ENCODE results near the gene MANBA.
"Not testable (repeated sequence)": the region's sequence is repeated elsewhere in the genome, so short reads cannot be mapped to it uniquely, and the experiment has no call there.

The MANBA gene

GRCh38 chr4:102730968-102731533 is 29.7 kb downstream of the MANBA start:
- Histone ChIP-seq H3K27me3 (ENCODE audit: low read depth, low read length) (no peaks in the 10 kb centered on the region), H3K27ac (ENCODE audit: low read length) (no peak overlapping the region), H3K79me2 (ENCODE audit: low read length) (peaks cover 42% of the 10 kb centered on the region), H4K20me1 (ENCODE audit: insufficient read depth, low read length) (peaks cover 43% of the 10 kb centered on the region), H3K9me3 (ENCODE audit: insufficient read depth, low read length) (no peaks in the 10 kb centered on the region), H2AFZ (ENCODE audit: low read depth, low read length) (no peak overlapping the region), H3K4me1 (ENCODE audit: low read length) (peaks cover 6% of the 10 kb centered on the region; the same call in 1 of the 2 replicates), H3K36me3 (replicated peaks; ENCODE audit: low read depth, low read length) (peaks cover 27% of the 10 kb centered on the region), H3K4me2 (ENCODE audit: low read length) (no peak overlapping the region), H3K9ac (ENCODE audit: low read length) (no peak overlapping the region), H3K4me3 (ENCODE audit: low read length) (no peak overlapping the region)
- TF ChIP-seq CTCF (IDR thresholded peaks at IDR 0.05; ENCODE audit: low read depth, low read length) (no peak), EZH2phosphoT487 (IDR thresholded peaks at IDR 0.05; ENCODE audit: low read depth) (no peak)

GRCh38 chr4:102729486-102729885 is 31.3 kb downstream of the MANBA start:
- H3K79me2 ChIP-seq (ENCODE audit: low read length): peaks cover 28% of the 10 kb centered on the region
- H2AFZ ChIP-seq (ENCODE audit: low read depth, low read length); H3K27ac ChIP-seq (ENCODE audit: low read length); H3K4me3 ChIP-seq (ENCODE audit: low read length); H3K9ac ChIP-seq (ENCODE audit: low read length); H3K4me2 ChIP-seq (ENCODE audit: low read length); H3K4me1 ChIP-seq (ENCODE audit: low read length); H3K27me3 ChIP-seq (ENCODE audit: low read depth, low read length); H3K9me3 ChIP-seq (ENCODE audit: insufficient read depth, low read length): not testable (repeated sequence)
- peaks cover 27% of the 10 kb centered on the region for H3K36me3 ChIP-seq (replicated peaks; ENCODE audit: low read depth, low read length)
- peaks cover 27% of the 10 kb centered on the region; the same call in 1 of the 2 replicates for H4K20me1 ChIP-seq (ENCODE audit: insufficient read depth, low read length)

- H3K27me3 ChIP-seq (ENCODE audit: low read depth, low read length); H2AFZ ChIP-seq (ENCODE audit: low read depth, low read length); H3K4me3 ChIP-seq (ENCODE audit: low read length); H3K27ac ChIP-seq (ENCODE audit: low read length); H3K4me2 ChIP-seq (ENCODE audit: low read length); H3K9me3 ChIP-seq (ENCODE audit: insufficient read depth, low read length); H3K9ac ChIP-seq (ENCODE audit: low read length); H3K4me1 ChIP-seq (ENCODE audit: low read length): not testable (repeated sequence)
- Histone ChIP-seq H3K79me2 (ENCODE audit: low read length) (peaks cover 12% of the 10 kb centered on the region; the same call in 1 of the 2 replicates), H3K36me3 (replicated peaks; ENCODE audit: low read depth, low read length) (peaks cover 17% of the 10 kb centered on the region), H4K20me1 (ENCODE audit: insufficient read depth, low read length) (peaks cover 19% of the 10 kb centered on the region; the same call in 1 of the 2 replicates)
These were observed 33.8 kb downstream of the MANBA start for GRCh38 chr4:102726919-102727318.

GRCh38 chr4:102726068-102726467 is 34.7 kb downstream of the MANBA start:
- H4K20me1 ChIP-seq (ENCODE audit: insufficient read depth, low read length): peaks cover 14% of the 10 kb centered on the region; the same call in 1 of the 2 replicates
- no peak overlapping the region for H3K4me3 ChIP-seq (ENCODE audit: low read length)
- no peak overlapping the region for H3K9ac ChIP-seq (ENCODE audit: low read length)
- H3K4me2 ChIP-seq (ENCODE audit: low read length): no peak overlapping the region
- H3K27me3 ChIP-seq (ENCODE audit: low read depth, low read length): no peaks in the 10 kb centered on the region
- TF ChIP-seq CTCF (IDR thresholded peaks at IDR 0.05; ENCODE audit: low read depth, low read length) (no peak), EZH2phosphoT487 (IDR thresholded peaks at IDR 0.05; ENCODE audit: low read depth) (no peak)
- no peak overlapping the region for H3K27ac ChIP-seq (ENCODE audit: low read length)
- H3K4me1 ChIP-seq (ENCODE audit: low read length): no peaks in the 10 kb centered on the region
- H3K79me2 ChIP-seq (ENCODE audit: low read length): peaks cover 6% of the 10 kb centered on the region; the same call in 1 of the 2 replicates
- no peak overlapping the region for H2AFZ ChIP-seq (ENCODE audit: low read depth, low read length)
- H3K36me3 ChIP-seq (replicated peaks; ENCODE audit: low read depth, low read length): peaks cover 10% of the 10 kb centered on the region
- H3K9me3 ChIP-seq (ENCODE audit: insufficient read depth, low read length): no peaks in the 10 kb centered on the region

GRCh38 chr4:102725229-102725628 is 35.5 kb downstream of the MANBA start:
- no peaks in the 10 kb centered on the region for H3K4me1 ChIP-seq (ENCODE audit: low read length)
- no peak overlapping the region for H3K27ac ChIP-seq (ENCODE audit: low read length)
- H3K9me3 ChIP-seq (ENCODE audit: insufficient read depth, low read length): no peaks in the 10 kb centered on the region
- no peak overlapping the region for H3K4me3 ChIP-seq (ENCODE audit: low read length)
- H3K79me2 ChIP-seq (ENCODE audit: low read length): no peaks in the 10 kb centered on the region
- H3K9ac ChIP-seq (ENCODE audit: low read length): no peak overlapping the region
- H2AFZ ChIP-seq (ENCODE audit: low read depth, low read length): no peak overlapping the region
- H3K36me3 ChIP-seq (replicated peaks; ENCODE audit: low read depth, low read length): peaks cover 4% of the 10 kb centered on the region
- peaks cover 14% of the 10 kb centered on the region; the same call in 1 of the 2 replicates for H4K20me1 ChIP-seq (ENCODE audit: insufficient read depth, low read length)
- TF ChIP-seq CTCF (IDR thresholded peaks at IDR 0.05; ENCODE audit: low read depth, low read length) (no peak), EZH2phosphoT487 (IDR thresholded peaks at IDR 0.05; ENCODE audit: low read depth) (no peak)
- H3K27me3 ChIP-seq (ENCODE audit: low read depth, low read length): no peaks in the 10 kb centered on the region
- no peak overlapping the region for H3K4me2 ChIP-seq (ENCODE audit: low read length)

Data from OCI-LY3 (cell line).